ENCODE data around the gene MAP3K7. TPM values are rescaled to one million over a fixed set of nuclear protein-coding genes. Genes with fewer than 3 reads are reported as not detected.

MAP3K7 gene
- total RNA-seq, 2 donors from 2014 or later, result 17.1 to 17.5 TPM

DNA sequence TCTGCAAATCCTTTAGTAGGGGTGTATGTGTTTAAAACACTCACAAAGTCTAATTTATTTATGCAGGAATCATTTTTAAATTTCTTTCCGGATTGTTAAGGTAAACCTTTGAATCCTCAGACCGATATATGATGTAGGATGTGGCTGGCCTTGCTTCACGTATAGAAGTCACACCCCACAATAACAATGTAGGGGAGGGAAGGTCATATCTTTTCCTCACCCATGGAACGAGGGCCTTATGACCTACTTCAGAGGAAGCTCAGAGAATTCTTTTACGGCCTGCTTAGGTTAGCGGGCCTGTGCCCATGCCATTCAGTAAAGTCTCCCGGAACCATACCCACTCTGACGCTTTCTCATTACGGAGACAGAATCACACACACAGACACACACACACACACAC lies 102.9 kb downstream of the MAP3K7 start:
- Histone ChIP-seq H3K4me3 (no peak overlapping the region), H3K4me1 (peaks cover 0 to 2% of the 10 kb centered on the region in 2 donors), H3K36me3 (no peaks in the 10 kb centered on the region), H3K27me3 (no peaks in the 10 kb centered on the region), H3K27ac (no peak overlapping the region), H3K9me3 (no peaks in the 10 kb centered on the region)
- TF ChIP-seq CTCF (IDR thresholded peaks at IDR 0.05), result no peak
- no peak for DNase-seq (ENCODE audit: low spot score)

GRCh38 chr6:90483116-90483839 lies 103.6 kb downstream of the MAP3K7 start:
- Histone ChIP-seq H3K27me3 (no peaks in the 10 kb centered on the region), H3K4me1 (peaks cover 0 to 4% of the 10 kb centered on the region in 2 donors), H3K4me3 (no peak overlapping the region), H3K36me3 (no peaks in the 10 kb centered on the region), H3K9me3 (no peaks in the 10 kb centered on the region), H3K27ac (no peak overlapping the region)
- DNase-seq (ENCODE audit: low spot score), result no peak
- TF ChIP-seq CTCF (IDR thresholded peaks at IDR 0.05), result no peak

GRCh38 chr6:90480666-90481065 lies 106.2 kb downstream of the MAP3K7 start:
- Histone ChIP-seq H3K4me3 (no peak overlapping the region), H3K4me1 (peaks cover 0 to 4% of the 10 kb centered on the region in 2 donors), H3K27me3 (no peaks in the 10 kb centered on the region), H3K36me3 (no peaks in the 10 kb centered on the region), H3K9me3 (no peaks in the 10 kb centered on the region), H3K27ac (no peak overlapping the region)
- no peak for DNase-seq (ENCODE audit: low spot score)
- no peak for TF ChIP-seq CTCF (IDR thresholded peaks at IDR 0.05)

DNA sequence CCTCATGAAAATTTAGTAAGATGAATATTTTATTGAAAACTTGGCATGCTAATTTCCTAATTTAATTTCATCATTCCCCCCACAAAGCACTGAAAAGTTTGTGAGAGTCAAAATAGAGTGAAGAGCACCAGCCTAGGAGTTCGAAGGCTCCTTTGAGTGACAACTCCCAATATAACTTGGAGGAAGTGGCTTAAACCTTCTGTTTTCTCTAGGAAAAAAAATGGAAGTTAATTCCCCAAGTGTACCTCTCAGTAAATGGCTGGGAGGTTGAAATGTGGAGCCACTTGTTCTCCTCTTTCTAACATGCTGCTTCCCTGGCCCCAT lies 107.3 kb downstream of the MAP3K7 start:
- peaks cover 0 to 4% of the 10 kb centered on the region in 2 donors for H3K4me1 ChIP-seq
- DNase-seq (ENCODE audit: low spot score), result no peak
- peak; percentile 3 to 4 for TF ChIP-seq CTCF (IDR thresholded peaks at IDR 0.05)
- H3K27ac ChIP-seq, result no peak overlapping the region
- H3K4me3 ChIP-seq, result no peak overlapping the region
- H3K27me3 ChIP-seq, result no peaks in the 10 kb centered on the region
- H3K9me3 ChIP-seq, result no peaks in the 10 kb centered on the region
- no peaks in the 10 kb centered on the region for H3K36me3 ChIP-seq

DNA sequence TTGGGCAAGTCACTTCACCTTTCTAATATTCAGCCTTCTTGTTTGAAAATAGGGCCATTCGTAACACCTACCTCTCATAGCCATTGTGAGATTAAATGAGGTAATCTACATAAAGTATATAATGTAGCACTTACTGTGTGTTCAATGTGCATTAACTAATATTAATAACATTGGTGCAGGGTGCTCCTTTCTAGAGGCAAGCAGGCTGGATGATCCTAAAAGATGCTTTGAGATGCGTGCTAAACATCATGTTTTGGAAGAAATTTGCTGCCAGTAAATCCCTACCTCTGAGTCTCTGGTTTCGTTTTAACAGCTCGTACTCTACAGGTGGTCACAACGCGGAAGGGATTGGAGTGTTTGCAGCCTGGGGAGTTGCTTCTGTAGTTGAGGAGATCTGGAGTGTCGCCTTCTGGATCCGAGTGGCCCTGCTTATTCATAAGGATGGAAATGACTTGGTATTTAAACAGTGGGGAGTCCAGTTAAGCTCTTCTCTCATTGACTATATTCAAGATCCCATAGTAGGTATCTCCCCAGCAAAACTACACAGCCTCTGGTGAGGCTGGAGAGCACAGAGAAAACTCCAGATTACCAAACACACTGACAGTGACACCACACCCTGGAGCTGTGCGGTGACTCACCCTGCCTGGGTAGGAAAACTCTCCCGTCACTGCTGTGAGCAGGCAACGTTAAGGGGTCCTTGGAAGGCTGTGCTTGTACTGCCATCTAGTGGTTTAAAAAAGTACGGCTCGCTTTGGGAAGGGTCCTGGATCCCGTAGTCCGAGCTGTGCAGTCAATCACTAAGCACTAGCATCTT lies 107.9 kb downstream of the MAP3K7 start:
- TF ChIP-seq CTCF (IDR thresholded peaks at IDR 0.05), result peak; percentile 78 to 94
- peak; percentile 96 for DNase-seq (ENCODE audit: low spot score)
- H3K9me3 ChIP-seq, result no peaks in the 10 kb centered on the region
- no peak overlapping the region for H3K4me3 ChIP-seq
- no peaks in the 10 kb centered on the region for H3K27me3 ChIP-seq
- H3K36me3 ChIP-seq, result no peaks in the 10 kb centered on the region
- H3K27ac ChIP-seq, result no peak overlapping the region
- H3K4me1 ChIP-seq, result peaks cover 0 to 4% of the 10 kb centered on the region in 2 donors
